Measurements from ENCODE around the gene NDUFB10.

GRCh38 chr16:1973461-1974156 is 14.3 kb downstream of the NDUFB10 start:
- TF ChIP-seq CTCF (IDR thresholded peaks at IDR 0.05) (no peak), POLR2A (IDR thresholded peaks at IDR 0.05) (no peak)

All from esophagus squamous epithelium (tissue), 4 donors.